Activated CD4-positive, alpha-beta T cell treated with anti-CD3 and anti-CD28 coated beads for 24 hours (primary cell): Measurements from ENCODE around the gene ATP13A3.
"Not testable (repeated sequence)": the region's sequence is repeated elsewhere in the genome, so short reads cannot be mapped to it uniquely, and the experiment has no call there.

Experiments used
- DNase-seq, 2 donors: peaks; one replicate each; pipeline ENCODE4 v3.0.0-alpha.2; 2020; ENCODE audit warnings: low read depth in 2 of 2

ATP13A3 gene

GRCh38 chr3:194486540-194487288, at the start of gene ATP13A3:
TSS of gene ATP13A3 (minus strand) at chr3:194487002. CDS start at chr3:194462190, 24,812 bp downstream.
- peak; percentile 73 to 79 for DNase-seq

- DNase-seq, result not testable (repeated sequence)
These were observed 48.4 kb upstream of the ATP13A3 start for GRCh38 chr3:194535199-194535598.

DNA sequence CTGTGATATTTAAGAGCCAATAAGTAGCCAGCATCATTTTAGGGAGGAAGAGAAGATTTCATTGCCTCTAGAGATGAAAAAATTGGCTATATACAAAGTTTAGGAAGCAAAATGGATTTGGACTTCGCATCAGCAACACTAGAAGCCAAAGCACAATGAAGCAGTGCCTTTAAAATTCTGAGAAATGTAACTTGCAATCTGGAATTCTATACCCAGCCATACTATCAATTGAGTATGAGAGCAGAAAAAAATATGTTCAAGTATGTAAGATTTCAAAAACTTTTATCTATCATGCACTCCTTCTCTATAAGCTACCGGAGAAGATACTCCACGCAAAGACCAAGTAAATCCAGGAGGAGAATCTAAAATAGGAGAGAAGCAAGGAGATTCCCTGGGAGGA, 47.4 kb upstream of the ATP13A3 start:
- no peak for DNase-seq

DNA sequence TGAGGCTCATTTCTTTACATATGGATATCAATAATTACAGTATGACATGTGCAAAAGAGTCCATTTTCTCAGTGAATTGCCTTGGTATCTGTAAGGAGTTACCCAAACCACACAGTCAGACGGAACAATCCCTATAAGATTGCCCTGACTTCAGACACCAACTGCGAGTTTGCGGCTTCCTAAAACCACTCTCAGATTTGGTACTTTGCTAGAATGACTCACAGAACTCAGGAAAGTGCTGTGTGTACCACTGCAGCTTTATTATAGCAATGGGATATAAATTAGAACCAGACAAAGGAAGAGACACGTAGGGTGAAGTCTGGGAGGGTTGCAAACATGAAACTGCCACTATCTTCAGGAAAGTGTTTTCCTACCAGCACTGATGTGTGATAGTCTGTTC, 45.8 kb upstream of the ATP13A3 start:
- DNase-seq, result no peak

GRCh38 chr3:194527726-194528125, 40.9 kb upstream of the ATP13A3 start:
- DNase-seq, result no peak

GRCh38 chr3:194526164-194526563, 39.4 kb upstream of the ATP13A3 start:
- no peak for DNase-seq

DNA sequence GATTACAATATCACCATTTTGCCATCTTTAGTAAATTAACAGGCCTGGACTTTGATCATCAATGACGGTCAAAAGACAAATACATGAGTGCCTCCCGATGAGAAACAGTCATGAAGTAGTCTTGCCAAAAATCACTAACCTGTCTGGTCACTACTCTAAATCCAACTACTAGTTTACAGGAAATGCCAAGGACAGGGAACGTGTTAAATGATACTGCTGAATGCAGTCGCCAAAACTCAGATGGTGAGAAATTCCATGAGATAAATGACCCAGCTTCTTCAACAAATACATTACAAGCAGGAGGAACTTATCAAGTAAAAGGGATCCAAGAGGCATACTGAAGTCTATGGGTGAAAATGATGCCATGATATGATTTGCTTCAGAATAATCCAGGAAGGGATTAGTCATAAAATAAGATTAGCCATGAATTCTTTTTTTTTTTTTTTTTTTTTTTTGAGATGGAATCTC, 35.8 kb upstream of the ATP13A3 start:
- no peak for DNase-seq

DNA sequence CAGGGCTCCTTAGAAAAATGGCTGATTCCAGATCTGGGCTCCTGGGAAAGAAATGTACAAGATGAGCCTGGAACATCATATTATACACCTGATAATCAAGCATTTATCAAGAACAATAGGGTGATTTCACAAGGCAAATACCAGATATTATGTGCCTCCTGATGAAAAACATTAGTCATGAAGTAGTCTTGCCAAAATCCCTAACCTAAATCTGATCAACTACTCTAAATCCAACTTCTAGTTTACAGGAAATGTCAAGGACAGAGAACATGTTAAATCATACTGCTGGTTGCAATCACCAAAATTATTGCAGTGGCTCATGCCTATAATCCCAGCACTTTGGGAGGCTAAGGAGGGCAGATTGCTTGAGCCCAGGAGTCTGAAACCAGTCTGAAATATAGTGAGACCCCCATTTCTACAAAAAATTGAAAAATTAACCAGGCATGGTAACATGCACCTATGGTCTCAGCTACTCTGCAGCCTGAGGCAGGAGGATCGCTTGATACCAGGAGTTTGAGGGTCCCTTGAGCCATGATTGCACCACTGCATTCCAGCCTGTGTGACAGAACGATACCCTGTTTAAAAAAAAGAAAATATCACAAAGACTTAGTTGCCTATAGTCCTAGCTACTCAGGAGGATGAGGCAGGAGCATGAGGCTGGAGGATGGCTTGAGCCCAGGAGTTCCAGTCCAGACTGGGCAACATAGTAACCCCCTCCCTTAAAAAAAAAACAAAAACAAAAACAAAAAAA, 34.9 kb upstream of the ATP13A3 start:
- DNase-seq, result no peak

DNA sequence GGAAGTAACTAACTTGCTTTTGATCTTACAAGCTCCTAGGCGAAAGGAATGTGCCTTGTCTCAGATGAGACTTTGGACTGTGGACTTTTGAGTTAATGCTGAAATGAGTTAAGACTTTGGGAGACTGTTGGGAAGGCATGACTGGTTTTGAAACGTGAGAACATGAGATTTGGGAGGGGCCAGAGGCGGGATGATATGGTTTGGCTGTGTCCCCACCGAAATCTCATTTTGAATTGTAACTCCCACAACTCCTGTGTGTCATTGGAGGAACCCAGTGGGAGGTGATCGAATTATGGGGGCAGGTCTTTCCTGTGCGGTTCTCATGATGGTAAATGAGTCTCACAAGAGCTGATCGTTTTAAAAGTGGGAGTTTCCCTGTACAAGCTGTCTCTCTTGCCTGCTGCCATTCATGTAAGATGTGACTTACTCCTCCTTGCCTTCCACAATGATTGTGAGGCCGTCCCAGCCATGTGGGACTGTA, 33.9 kb upstream of the ATP13A3 start:
- peak; percentile 59 to 65 for DNase-seq

- DNase-seq, result not testable (repeated sequence)
These were observed 33.4 kb upstream of the ATP13A3 start for GRCh38 chr3:194520201-194520600.

DNA sequence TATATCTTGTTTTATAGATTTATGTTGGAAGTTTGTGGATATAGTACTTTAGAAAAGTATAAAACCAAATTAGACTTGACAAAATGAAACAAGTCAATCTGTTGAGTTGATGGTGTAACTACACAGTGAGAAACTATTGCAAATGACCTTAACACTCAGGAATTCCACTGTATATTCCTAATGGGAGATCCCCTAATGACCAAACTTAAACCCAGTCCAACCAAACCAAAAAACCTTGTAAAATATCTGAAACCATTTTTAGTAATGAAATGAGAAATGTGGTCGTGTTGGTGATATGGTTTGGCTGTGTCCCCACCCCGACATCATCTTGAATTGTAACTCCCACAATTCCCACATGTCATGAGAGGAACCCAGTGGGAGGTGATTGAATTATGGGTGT, 31.9 kb upstream of the ATP13A3 start:
- DNase-seq, result no peak

DNA sequence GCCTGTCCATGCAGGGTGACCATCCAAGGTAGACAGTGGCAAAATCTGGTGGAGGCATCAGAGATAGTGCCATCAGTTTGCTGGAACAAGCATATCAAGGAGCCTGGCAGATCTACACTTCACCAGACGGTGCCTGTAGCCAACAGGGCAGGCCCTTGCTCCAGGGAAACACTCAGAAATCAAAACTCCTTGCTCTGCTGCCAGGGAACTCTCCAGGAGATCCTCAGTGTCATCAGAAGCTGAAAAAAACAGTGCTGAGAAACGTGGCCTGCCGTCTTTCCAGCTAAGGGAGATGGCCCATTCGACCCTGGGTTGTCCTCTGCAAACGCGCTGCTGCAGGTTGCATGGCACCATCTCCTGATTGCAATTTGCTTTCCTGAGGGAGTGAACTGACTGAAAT, 30.5 kb upstream of the ATP13A3 start:
- DNase-seq, result no peak

DNA sequence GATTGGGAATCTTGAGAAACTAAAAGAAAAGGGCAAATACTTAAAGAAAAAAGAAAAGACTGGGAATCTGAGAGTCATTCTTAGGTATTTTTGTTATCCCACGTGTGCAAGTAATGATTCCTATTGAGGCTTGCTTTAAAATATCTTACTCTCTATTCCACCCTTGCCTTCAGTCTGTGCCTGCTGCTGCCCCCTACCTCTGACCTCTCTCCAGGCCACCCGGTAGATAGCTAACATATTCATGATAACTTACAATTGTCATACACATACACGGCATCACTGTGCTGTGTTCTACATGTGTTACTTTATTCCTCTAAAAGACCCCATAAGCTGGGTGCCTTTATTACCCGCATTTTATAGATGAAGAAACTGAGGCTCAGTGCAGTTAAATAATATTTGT, 27.8 kb upstream of the ATP13A3 start:
- no peak for DNase-seq

- no peak for DNase-seq
These were observed 26.2 kb upstream of the ATP13A3 start for GRCh38 chr3:194512895-194513601.

- DNase-seq, result no peak
These were observed 22.0 kb upstream of the ATP13A3 start for GRCh38 chr3:194508491-194509453.

GRCh38 chr3:194507571-194507970, 20.8 kb upstream of the ATP13A3 start:
- no peak for DNase-seq

DNA sequence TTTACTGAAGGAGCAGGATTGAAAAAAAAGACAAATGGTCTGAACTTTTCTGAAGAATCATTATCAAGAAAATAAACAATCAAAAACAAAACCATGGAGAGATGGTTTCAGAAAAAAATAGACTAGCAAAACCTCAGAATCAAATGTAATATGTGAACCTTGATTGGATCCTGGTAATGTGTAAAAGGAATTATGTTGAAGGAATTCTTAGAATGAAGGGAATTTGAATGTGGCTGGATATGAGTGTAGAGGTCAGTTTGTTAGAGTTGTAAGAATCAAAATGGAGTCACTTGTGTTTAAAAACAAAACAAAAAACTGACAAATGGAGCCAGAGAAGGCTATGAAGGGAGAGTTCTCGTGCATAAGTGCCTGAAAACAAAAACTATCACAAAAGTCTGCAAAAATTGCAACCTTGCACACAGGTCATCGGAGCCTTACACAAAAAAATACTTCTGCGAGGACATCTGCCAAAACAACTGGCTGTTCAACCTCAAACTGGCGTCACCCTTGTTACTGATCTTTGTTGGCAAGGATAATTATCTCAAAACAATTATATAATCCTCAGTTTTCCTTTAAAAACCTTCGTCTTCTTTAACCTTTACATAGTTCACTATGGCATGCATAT, 19.1 kb upstream of the ATP13A3 start:
- DNase-seq, result no peak

- no peak for DNase-seq
These were observed 18.1 kb upstream of the ATP13A3 start for GRCh38 chr3:194504861-194505260.

- no peak for DNase-seq
These were observed 17.3 kb upstream of the ATP13A3 start for GRCh38 chr3:194504146-194504545.

DNA sequence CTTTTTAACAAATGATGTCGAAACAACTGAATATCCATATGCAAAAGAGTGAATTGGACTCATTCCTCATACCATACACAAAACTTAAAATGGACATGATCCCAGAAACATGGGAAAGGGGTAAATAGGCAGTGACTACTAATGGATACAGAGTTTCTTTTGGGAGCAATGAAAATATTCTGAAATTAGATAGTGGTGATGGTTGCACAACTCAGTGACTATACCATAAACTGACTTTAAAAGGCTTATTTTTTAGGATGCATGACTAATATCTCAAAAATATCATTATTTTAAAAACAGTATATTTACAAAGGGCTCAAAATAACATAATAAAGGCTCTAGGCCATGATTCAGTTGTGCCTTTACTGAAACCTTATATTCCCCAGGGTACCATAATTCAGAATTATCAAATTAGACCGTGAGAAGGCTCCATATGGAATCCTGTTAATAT, 16.3 kb upstream of the ATP13A3 start:
- no peak for DNase-seq

- DNase-seq, result no peak
These were observed 13.4 kb upstream of the ATP13A3 start for GRCh38 chr3:194500198-194500597.
